Liver (tissue), 9 donors: ENCODE measurements around the gene LRP5. TPM values are rescaled to one million over a fixed set of nuclear protein-coding genes. Genes with fewer than 3 reads are reported as not detected.

ENCODE experiments used
- DNase-seq: peaks from one replicate; pipeline ENCODE4 v3.0.0-alpha.2; 2017; ENCODE audit warnings: low spot score
- H3K27ac ChIP-seq, 2 donors: one replicate each; pipeline ENCODE4 v1.7.0; 2013; ENCODE audit warnings: inconsistent platforms in 2 of 2, low read length in 2 of 2, control low read depth in 1 of 2, low read depth in 1 of 2, mild to moderate bottlenecking in 1 of 2
- H3K27me3 ChIP-seq, 4 donors: one replicate each; pipeline versions ENCODE4 v1.6.1 to v1.7.0; 2013; ENCODE audit warnings: low read length in 3 of 4, inconsistent platforms in 1 of 4, mild to moderate bottlenecking in 1 of 4, moderate library complexity in 1 of 4; ENCODE audit not compliant: control insufficient read depth in 4 of 4, insufficient read depth in 4 of 4
- H3K36me3 ChIP-seq, 4 donors: one replicate each; pipeline versions ENCODE4 v1.6.1 to v1.7.0; 2013; ENCODE audit warnings: low read length in 3 of 4, mild to moderate bottlenecking in 3 of 4, low read depth in 1 of 4, moderate library complexity in 1 of 4; ENCODE audit not compliant: control insufficient read depth in 4 of 4, insufficient read depth in 3 of 4
- H3K4me1 ChIP-seq, 4 donors: one replicate each; pipeline versions ENCODE4 v1.6.1 to v1.7.0; 2013; ENCODE audit warnings: low read length in 3 of 4, mild to moderate bottlenecking in 3 of 4, moderate library complexity in 1 of 4; ENCODE audit not compliant: control insufficient read depth in 4 of 4, insufficient read depth in 4 of 4
- H3K4me3 ChIP-seq, 3 donors: one replicate each; pipeline versions ENCODE4 v1.6.1 to v1.7.0; 2013; ENCODE audit warnings: low read length in 3 of 3, control low read depth in 1 of 3, low read depth in 1 of 3, mild to moderate bottlenecking in 1 of 3
- H3K9ac ChIP-seq, 2 donors: one replicate each; pipeline ENCODE4 v1.7.0; 2013; ENCODE audit warnings: low read length in 2 of 2, mild to moderate bottlenecking in 2 of 2, moderate library complexity in 2 of 2, control low read depth in 1 of 2, low read depth in 1 of 2
- H3K9me3 ChIP-seq, 4 donors: one replicate each; pipeline versions ENCODE4 v1.6.1 to v1.7.0; 2013; ENCODE audit warnings: low read length in 3 of 4; ENCODE audit not compliant: control insufficient read depth in 4 of 4
- ATF3 ChIP-seq: IDR thresholded peaks from 2 replicates; pipeline ENCODE4 v1.6.1; 2016; ENCODE audit warnings: antibody characterized with exemption
- CTCF ChIP-seq: fragments of 150-350 bp; IDR thresholded peaks from 2 replicates; pipeline ENCODE4 v1.5.1; 2017; ENCODE audit warnings: improper control_type of control experiment, low read depth, low read length; ENCODE audit not compliant: missing input control
- EGR1 ChIP-seq, 2 donors: IDR thresholded peaks; 2 replicates each; pipeline ENCODE4 v1.6.1; 2016 to 2018; ENCODE audit warnings: antibody characterized with exemption in 2 of 2, low read depth in 2 of 2
- FOXA1 ChIP-seq: IDR thresholded peaks from 2 replicates; pipeline ENCODE4 v1.6.1; 2016; ENCODE audit warnings: antibody characterized with exemption
- FOXA2 ChIP-seq: IDR thresholded peaks from 2 replicates; pipeline ENCODE4 v1.6.1; 2016; ENCODE audit warnings: antibody characterized with exemption
- GABPA ChIP-seq, 2 donors: IDR thresholded peaks in 1 of 2; conservative IDR thresholded peaks in 1 of 2; 2 replicates each; pipeline ENCODE4 v1.6.1; 2016; ENCODE audit warnings: antibody characterized with exemption in 2 of 2, mild to moderate bottlenecking in 1 of 2, moderate library complexity in 1 of 2
- HNF4A ChIP-seq, 2 donors: conservative IDR thresholded peaks; 2 replicates each; pipeline ENCODE4 v1.6.1; 2016; ENCODE audit warnings: antibody characterized with exemption in 2 of 2, mild to moderate bottlenecking in 2 of 2
- HNF4G ChIP-seq: IDR thresholded peaks from 2 replicates; pipeline ENCODE4 v1.6.1; 2016; ENCODE audit warnings: antibody characterized with exemption
- JUND ChIP-seq, 2 donors: IDR thresholded peaks; 2 replicates each; pipeline ENCODE4 v1.6.1; 2016; ENCODE audit warnings: antibody characterized with exemption in 2 of 2
- MAX ChIP-seq: IDR thresholded peaks from 2 replicates; pipeline ENCODE4 v1.6.1; 2016; ENCODE audit warnings: antibody characterized with exemption
- NR2F2 ChIP-seq: IDR thresholded peaks from 2 replicates; pipeline ENCODE4 v1.6.1; 2016; ENCODE audit warnings: antibody characterized with exemption
- RAD21 ChIP-seq, 2 donors: IDR thresholded peaks; 2 replicates each; pipeline ENCODE4 v1.6.1; 2016; ENCODE audit warnings: antibody characterized with exemption in 2 of 2, mild to moderate bottlenecking in 2 of 2
- RXRA ChIP-seq, 2 donors: IDR thresholded peaks; 2 replicates each; pipeline ENCODE4 v1.6.1; 2017 to 2018; ENCODE audit warnings: antibody characterized with exemption in 2 of 2, mild to moderate bottlenecking in 1 of 2
- SP1 ChIP-seq: IDR thresholded peaks from 2 replicates; pipeline ENCODE4 v1.6.1; 2018; ENCODE audit warnings: antibody characterized with exemption, mild to moderate bottlenecking
- TAF1 ChIP-seq: conservative IDR thresholded peaks from 2 replicates; pipeline ENCODE4 v1.6.1; 2016; ENCODE audit warnings: antibody characterized with exemption, mild to moderate bottlenecking
- YY1 ChIP-seq: IDR thresholded peaks from 2 replicates; pipeline ENCODE4 v1.6.1; 2016; ENCODE audit warnings: antibody characterized with exemption, mild to moderate bottlenecking
- WGBS: extraction: QIAGEN DNeasy Blood & Tissue Kit; methylation state at CpG from one replicate; pipeline ENCODE4 v1.1.7; 2013; 5-methylcytosine and 5-hydroxymethylcytosine counted together
- polyA plus RNA-seq, 2 donors: library from polyadenylated mRNA; stranded (reverse) in 1 of 2; unstranded in 1 of 2; fragments of 200-250 nt in 1 of 2; fragments of >200 nt in 1 of 2; fragmentation: Nextera tagmentation in 1 of 2; extraction: Ambion mirVana in 1 of 2; gene quantifications; one replicate each; pipeline versions ENCODE4 v1.2.1 to v1.2.3, GENCODE V29; 2013 to 2015
- total RNA-seq, 2 donors: library from RNA; depleted of rRNA; stranded (reverse); fragments of >200 nt; gene quantifications; one replicate each; pipeline ENCODE4 v1.2.3, GENCODE V29; 2014
- TF ChIP-seq, protein P1 (sequence below): IDR thresholded peaks from 2 replicates; pipeline ENCODE4 v1.6.1; 2016; ENCODE audit warnings: antibody characterized with exemption, mild to moderate bottlenecking
- TF ChIP-seq, protein P2 (sequence below): IDR thresholded peaks from 2 replicates; pipeline ENCODE4 v1.6.1; 2016; ENCODE audit warnings: antibody characterized with exemption
- donor health status: healthy.
- donor health status: healthy.
- donor health status: healthy.
- donor health status: healthy.
- donor health status: healthy.

The LRP5 gene
- total and polyA plus RNA-seq, 4 donors, result 48.9 to 99.3 (median 71.3) TPM

- DNase-seq, result no peak
- H3K4me1 ChIP-seq, result peaks cover 10 to 34% (median 21%) of the 10 kb centered on the region in 4 donors
- H3K27me3 ChIP-seq, result no peaks in the 10 kb centered on the region
- no peak overlapping the region for H3K4me3 ChIP-seq
- H3K36me3 ChIP-seq, result no peaks in the 10 kb centered on the region
- peak overlapping the region; percentile 50 to 72 for H3K27ac ChIP-seq
- TF ChIP-seq FOXA1, result no peak
- TF ChIP-seq ATF3, result no peak
- TF ChIP-seq JUND (IDR thresholded peaks at IDR 0.05), result peak; percentile 35 to 55
- TF ChIP-seq YY1, result peak; percentile 57
- no peak for TF ChIP-seq RAD21 (IDR thresholded peaks at IDR 0.05)
- no peak for TF ChIP-seq NR2F2
- TF ChIP-seq HNF4G, result no peak
- TF ChIP-seq SP1, result peak; percentile 53
- TF ChIP-seq FOXA2, result peak; percentile 6
- TF ChIP-seq CTCF, result no peak
- peak; percentile 44 to 58 for TF ChIP-seq HNF4A (conservative IDR thresholded peaks at IDR 0.05)
- TF ChIP-seq, protein P1, sequence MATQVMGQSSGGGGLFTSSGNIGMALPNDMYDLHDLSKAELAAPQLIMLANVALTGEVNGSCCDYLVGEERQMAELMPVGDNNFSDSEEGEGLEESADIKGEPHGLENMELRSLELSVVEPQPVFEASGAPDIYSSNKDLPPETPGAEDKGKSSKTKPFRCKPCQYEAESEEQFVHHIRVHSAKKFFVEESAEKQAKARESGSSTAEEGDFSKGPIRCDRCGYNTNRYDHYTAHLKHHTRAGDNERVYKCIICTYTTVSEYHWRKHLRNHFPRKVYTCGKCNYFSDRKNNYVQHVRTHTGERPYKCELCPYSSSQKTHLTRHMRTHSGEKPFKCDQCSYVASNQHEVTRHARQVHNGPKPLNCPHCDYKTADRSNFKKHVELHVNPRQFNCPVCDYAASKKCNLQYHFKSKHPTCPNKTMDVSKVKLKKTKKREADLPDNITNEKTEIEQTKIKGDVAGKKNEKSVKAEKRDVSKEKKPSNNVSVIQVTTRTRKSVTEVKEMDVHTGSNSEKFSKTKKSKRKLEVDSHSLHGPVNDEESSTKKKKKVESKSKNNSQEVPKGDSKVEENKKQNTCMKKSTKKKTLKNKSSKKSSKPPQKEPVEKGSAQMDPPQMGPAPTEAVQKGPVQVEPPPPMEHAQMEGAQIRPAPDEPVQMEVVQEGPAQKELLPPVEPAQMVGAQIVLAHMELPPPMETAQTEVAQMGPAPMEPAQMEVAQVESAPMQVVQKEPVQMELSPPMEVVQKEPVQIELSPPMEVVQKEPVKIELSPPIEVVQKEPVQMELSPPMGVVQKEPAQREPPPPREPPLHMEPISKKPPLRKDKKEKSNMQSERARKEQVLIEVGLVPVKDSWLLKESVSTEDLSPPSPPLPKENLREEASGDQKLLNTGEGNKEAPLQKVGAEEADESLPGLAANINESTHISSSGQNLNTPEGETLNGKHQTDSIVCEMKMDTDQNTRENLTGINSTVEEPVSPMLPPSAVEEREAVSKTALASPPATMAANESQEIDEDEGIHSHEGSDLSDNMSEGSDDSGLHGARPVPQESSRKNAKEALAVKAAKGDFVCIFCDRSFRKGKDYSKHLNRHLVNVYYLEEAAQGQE, result no peak
- TF ChIP-seq, protein P2, sequence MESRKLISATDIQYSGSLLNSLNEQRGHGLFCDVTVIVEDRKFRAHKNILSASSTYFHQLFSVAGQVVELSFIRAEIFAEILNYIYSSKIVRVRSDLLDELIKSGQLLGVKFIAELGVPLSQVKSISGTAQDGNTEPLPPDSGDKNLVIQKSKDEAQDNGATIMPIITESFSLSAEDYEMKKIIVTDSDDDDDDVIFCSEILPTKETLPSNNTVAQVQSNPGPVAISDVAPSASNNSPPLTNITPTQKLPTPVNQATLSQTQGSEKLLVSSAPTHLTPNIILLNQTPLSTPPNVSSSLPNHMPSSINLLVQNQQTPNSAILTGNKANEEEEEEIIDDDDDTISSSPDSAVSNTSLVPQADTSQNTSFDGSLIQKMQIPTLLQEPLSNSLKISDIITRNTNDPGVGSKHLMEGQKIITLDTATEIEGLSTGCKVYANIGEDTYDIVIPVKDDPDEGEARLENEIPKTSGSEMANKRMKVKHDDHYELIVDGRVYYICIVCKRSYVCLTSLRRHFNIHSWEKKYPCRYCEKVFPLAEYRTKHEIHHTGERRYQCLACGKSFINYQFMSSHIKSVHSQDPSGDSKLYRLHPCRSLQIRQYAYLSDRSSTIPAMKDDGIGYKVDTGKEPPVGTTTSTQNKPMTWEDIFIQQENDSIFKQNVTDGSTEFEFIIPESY, result peak; percentile 31
- TF ChIP-seq RXRA (IDR thresholded peaks at IDR 0.05), result peak; percentile 61 to 69
- TF ChIP-seq TAF1, result no peak
- no peak for TF ChIP-seq GABPA (IDR thresholded peaks at IDR 0.05 in 1 of 2, conservative IDR thresholded peaks at IDR 0.05 in 1 of 2)
- no peak for TF ChIP-seq EGR1 (IDR thresholded peaks at IDR 0.05; ENCODE audit: low read depth in 2 of 2)
- peak; percentile 87 for TF ChIP-seq MAX
- WGBS, result 56% methylated on average over 14 of the region's 14 CpGs
- no peaks in the 10 kb centered on the region for H3K9me3 ChIP-seq
- no peak overlapping the region for H3K9ac ChIP-seq
Measured at GRCh38 chr11:68275721-68276507, 36.5 kb upstream of the LRP5 start.
